Neural progenitor cell (in vitro differentiated cells): ENCODE data around the gene KCTD16.

Experiments
- CTCF ChIP-seq: fragments of 200-600 bp; sonication (generic); IDR thresholded peaks from 2 replicates; pipeline ENCODE4 v1.5.1; 2017; ENCODE audit warnings: antibody characterized with exemption, mild to moderate bottlenecking
- EZH2 ChIP-seq: fragments of 200-600 bp; sonication (generic); IDR thresholded peaks from 2 replicates; pipeline ENCODE4 v1.6.1; 2017; ENCODE audit warnings: antibody characterized with exemption, mild to moderate bottlenecking, moderate library complexity

- TF ChIP-seq CTCF: no peak
- TF ChIP-seq EZH2: no peak
Observed at GRCh38 chr5:144325532-144325931, 154.9 kb downstream of the KCTD16 start.
